K562 (cell line): Measurements from ENCODE around the gene SESN3. TPM values are rescaled to one million over a fixed set of nuclear protein-coding genes. Genes with fewer than 3 reads are reported as not detected.

ENCODE experiments used
- ATAC-seq: fragments of 200-7000 bp; cut with Tn5 transposase; 3 replicates; pipeline ENCODE4 v1.9.1; 2020; ENCODE audit warnings: moderate library complexity
- BruUV-seq: library from RNA; stranded (reverse); fragments of 400-500 nt; replicated peaks from 2 replicates; lab custom pipeline; 2021; lab: Mats Ljungman, UMichigan
- CTCF ChIA-PET: fragments of 300-600 bp; formaldehyde crosslinking; extraction: SDS; loops from one replicate; lab custom pipeline; 2021; ENCODE audit warnings: low intra/inter-chr PET ratio; lab: Yijun Ruan, JAX
- POLR2A ChIA-PET: fragments of 300-600, 350-650 bp; sonication (Branson Sonifier 250); formaldehyde crosslinking; extraction: SDS; loops from one replicate; lab custom pipeline; 2021; ENCODE audit warnings: antibody characterized with exemption, inconsistent platforms; lab: Yijun Ruan, JAX
- DNase-seq, 4 experiments: peaks; one replicate each; pipeline versions ENCODE4 v3.0.0 to v3.0.0-alpha.2; 2011 to 2018; ENCODE audit warnings: low spot score in 3 of 4, mixed read lengths in 3 of 4; ENCODE audit errors: extremely low read depth in 1 of 4
- FAIRE-seq: peaks from 2 replicates; lab custom pipeline; 2011; peaks lifted over from hg19 to GRCh38; lab: Jason Lieb, UNC
- H2AFZ ChIP-seq: 2 replicates; pipeline ENCODE4 v1.6.0; 2011; ENCODE audit warnings: low read depth, low read length, control low read depth, inconsistent platforms
- H3K27ac ChIP-seq: fragments of 200-600 bp; 3 replicates; pipeline ENCODE4 v1.8.0; 2011; ENCODE audit warnings: low read depth, mild to moderate bottlenecking, control low read depth, inconsistent platforms, low read length, moderate library complexity, mixed read lengths; ENCODE audit errors: extremely low read depth
- H3K27me3 ChIP-seq, 2 experiments: fragments of 300-600 bp in 1 of 2; 2 replicates in 1 of 2; 3 replicates in 1 of 2; pipeline versions ENCODE4 v1.6.0 to v1.8.0; 2011; ENCODE audit warnings: inconsistent platforms in 2 of 2, low read length in 2 of 2, mild to moderate bottlenecking in 1 of 2, mixed read lengths in 1 of 2, moderate library complexity in 1 of 2; ENCODE audit not compliant: control insufficient read depth in 2 of 2, insufficient read depth in 2 of 2
- H3K36me3 ChIP-seq: fragments of 300-600 bp; 3 replicates; pipeline ENCODE4 v1.8.0; 2011; ENCODE audit warnings: mild to moderate bottlenecking, low read length, inconsistent platforms; ENCODE audit not compliant: control insufficient read depth, insufficient read depth
- H3K4me1 ChIP-seq, 2 experiments: fragments of 200-600 bp in 1 of 2; replicated peaks in 1 of 2; 2 replicates in 1 of 2; 3 replicates in 1 of 2; pipeline versions ENCODE4 v1.5.1 to v1.8.0; 2011; ENCODE audit warnings: inconsistent platforms in 2 of 2, low read length in 2 of 2, mild to moderate bottlenecking in 1 of 2, mixed read lengths in 1 of 2, moderate library complexity in 1 of 2; ENCODE audit not compliant: control insufficient read depth in 2 of 2, insufficient read depth in 2 of 2
- H3K4me2 ChIP-seq: 2 replicates; pipeline ENCODE4 v1.6.1; 2011; ENCODE audit warnings: low read length, control low read depth, inconsistent platforms, mixed read lengths; ENCODE audit not compliant: insufficient read depth
- H3K4me3 ChIP-seq: fragments of 200-600 bp; sonication (generic), shearing (Covaris generic); 2 replicates; pipeline ENCODE4 v1.5.1; 2016; ENCODE audit warnings: control low read depth, inconsistent platforms
- H3K79me2 ChIP-seq: fragments of 200-600 bp; 3 replicates; pipeline ENCODE4 v1.8.0; 2011; ENCODE audit warnings: low read length, inconsistent platforms; ENCODE audit not compliant: control insufficient read depth, insufficient read depth
- H3K9ac ChIP-seq, 2 experiments: 2 replicates each; pipeline versions ENCODE4 v1.6.0 to v1.6.1; 2011; ENCODE audit warnings: low read depth in 2 of 2, low read length in 2 of 2, control low read depth in 1 of 2, inconsistent platforms in 1 of 2, mild to moderate bottlenecking in 1 of 2, mixed read lengths in 1 of 2; ENCODE audit not compliant: insufficient read depth in 1 of 2
- H3K9me1 ChIP-seq: one replicate; pipeline ENCODE4 v1.6.0; 2011; ENCODE audit warnings: inconsistent platforms, mild to moderate bottlenecking, low read length, moderate library complexity; ENCODE audit not compliant: control insufficient read depth, insufficient read depth
- H3K9me3 ChIP-seq: replicated peaks from 2 replicates; pipeline ENCODE4 v1.5.1; 2011; ENCODE audit warnings: low read depth, low read length, inconsistent platforms; ENCODE audit not compliant: control insufficient read depth, insufficient read depth
- H4K20me1 ChIP-seq: replicated peaks from 2 replicates; pipeline ENCODE4 v1.6.1; 2011; ENCODE audit warnings: low read length, inconsistent platforms, mixed read lengths; ENCODE audit not compliant: control insufficient read depth, insufficient read depth
- LCOR ChIP-seq: sonication (generic); formaldehyde crosslinking; IDR thresholded peaks from 2 replicates; pipeline ENCODE4 v1.8.0; 2022; ENCODE audit warnings: mild to moderate bottlenecking, missing genetic modification reagents
- MAFF ChIP-seq: IDR thresholded peaks from 2 replicates; pipeline ENCODE4 v1.6.1; 2012; ENCODE audit warnings: low read length, improper control_type of control experiment
- PHB ChIP-seq: fragments of 250-450 bp; sonication (Bioruptor Pico); IDR thresholded peaks from 2 replicates; pipeline ENCODE4 v1.5.0; 2021
- PRMT5 ChIP-seq: sonication (generic); formaldehyde crosslinking; IDR thresholded peaks from 2 replicates; pipeline ENCODE4 v1.5.0; 2020; ENCODE audit warnings: missing genetic modification reagents
- RAD21 ChIP-seq, 2 experiments: fragments of 250-450 bp in 1 of 2; fragments of 450-650 bp in 1 of 2; sonication (Bioruptor Pico) in 1 of 2; formaldehyde crosslinking in 1 of 2; IDR thresholded peaks in 1 of 2; conservative IDR thresholded peaks in 1 of 2; 2 replicates each; pipeline versions ENCODE4 v1.4.0 to v1.8.0; 2020 to 2022; ENCODE audit warnings: mild to moderate bottlenecking in 2 of 2, moderate library complexity in 1 of 2
- ZNF282 ChIP-seq: sonication (generic); formaldehyde crosslinking; IDR thresholded peaks from 2 replicates; pipeline ENCODE4 v1.8.1; 2023; ENCODE audit warnings: missing genetic modification reagents
- WGBS: fragments of 100-300 bp; shearing (Covaris generic); methylation state at CpG from one replicate; pipeline ENCODE4 v1.1.6; 2016; ENCODE audit warnings: low coverage, mixed read lengths; ENCODE audit not compliant: insufficient coverage; ENCODE audit errors: missing lambda C conversion rate; 5-methylcytosine and 5-hydroxymethylcytosine counted together
- in situ Hi-C: fragments of 300-500 bp; cut with MboI; formaldehyde crosslinking; loops from 4 replicates; pipeline ENCODE4 v1.15.0; 2018; ENCODE audit warnings: inconsistent platforms, mixed read lengths
- intact Hi-C: fragments of 100-400 bp; cut with micrococcal nuclease; formaldehyde crosslinking; loops from 2 replicates; pipeline ENCODE4 v1.14.2; 2022
- polyA plus RNA-seq, 8 experiments: library from polyadenylated mRNA; depleted of rRNA in 4 of 8; stranded (reverse) in 5 of 8; unstranded in 3 of 8; fragments of >200 nt; fragmentation: Nextera tagmentation in 2 of 8; fragmentation: Illumina TruSeq in 1 of 8; extraction: Ambion mirVana in 2 of 8; extraction: Trizol in 1 of 8; gene quantifications; 2 replicates each; pipeline versions ENCODE4 v1.2.1 to v1.2.3, GENCODE V29; 2011 to 2014; ENCODE audit warnings: inconsistent platforms in 1 of 8, missing spikeins in 1 of 8
- total RNA-seq, 7 experiments: library from RNA; depleted of rRNA in 6 of 7; stranded (reverse); fragments of >200 nt in 6 of 7; fragmentation: Illumina TruSeq in 2 of 7; extraction: Trizol in 2 of 7; gene quantifications; 2 replicates each; pipeline versions ENCODE4 v1.2.1 to v1.2.3, GENCODE V29; 2011 to 2021; ENCODE audit warnings: low replicate concordance in 1 of 7
- TF ChIP-seq, protein P1 (sequence below): fragments of 250-450 bp; sonication (Bioruptor Pico); IDR thresholded peaks from 2 replicates; pipeline ENCODE4 v1.6.1; 2021; ENCODE audit warnings: mild to moderate bottlenecking
- TF ChIP-seq, protein P2 (sequence below): fragments of 250-450 bp; sonication (Bioruptor Pico); IDR thresholded peaks from 2 replicates; pipeline ENCODE4 v1.5.0; 2021; ENCODE audit warnings: mild to moderate bottlenecking, moderate library complexity
- TF ChIP-seq, protein P3 (sequence below): sonication (generic); formaldehyde crosslinking; IDR thresholded peaks from 2 replicates; pipeline ENCODE4 v1.8.0; 2022; ENCODE audit warnings: mild to moderate bottlenecking, missing genetic modification reagents

Gene SESN3
- total and polyA plus RNA-seq, 9 of the 15 experiments (the other 6 are each of a cell fraction or from before 2014, with no cell fraction given) = 0.44 to 2.6 (median 1.5) TPM

DNA sequence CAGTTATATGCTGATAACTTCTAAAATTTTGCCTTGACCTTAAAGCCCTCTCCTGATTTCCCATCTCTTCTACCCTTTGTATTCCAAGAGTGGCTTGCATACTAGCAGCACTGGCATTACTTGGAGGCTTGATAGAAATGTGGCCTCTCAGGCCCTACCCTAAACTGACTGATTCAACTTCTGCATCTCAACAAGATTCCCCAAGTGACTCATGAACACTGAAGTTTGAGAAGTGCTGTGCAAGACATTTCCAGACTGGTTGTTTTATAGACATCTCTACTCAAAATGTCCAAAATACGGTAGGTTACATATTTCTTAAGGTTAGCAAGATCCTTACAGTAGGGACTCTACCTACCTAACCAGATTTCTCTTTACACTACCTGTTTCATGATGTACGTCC lies 48.6 kb downstream of the SESN3 start:
- H3K27me3 ChIP-seq = no peaks in the 10 kb centered on the region; a peak in 1 of 5 replicates
- in situ Hi-C loops = no loop called here
- WGBS = 44% methylated on average over 2 of the region's 2 CpGs
- no peak for FAIRE-seq
- H4K20me1 ChIP-seq = no peaks in the 10 kb centered on the region
- ATAC-seq = no peak
- H3K79me2 ChIP-seq = no peaks in the 10 kb centered on the region
- no TSS peak for BruUV-seq
- H3K4me3 ChIP-seq = no peak overlapping the region
- ChIA-PET CTCF (no interaction called here), POLR2A (no interaction called here)
- H3K9me3 ChIP-seq = no peaks in the 10 kb centered on the region
- no peak overlapping the region for H3K27ac ChIP-seq
- no peaks in the 10 kb centered on the region for H3K9me1 ChIP-seq
- H3K4me1 ChIP-seq = no peaks in the 10 kb centered on the region
- H3K9ac ChIP-seq = no peak overlapping the region
- DNase-seq = no peak
- no peak overlapping the region for H3K4me2 ChIP-seq
- intact Hi-C loops = no loop called here
- no peak overlapping the region for H2AFZ ChIP-seq
- no peaks in the 10 kb centered on the region for H3K36me3 ChIP-seq
- no peak for TF ChIP-seq PHB (CRISPR knock-in tag)
- no peak for TF ChIP-seq ZNF282 (CRISPR knock-in tag)
- no peak for TF ChIP-seq PRMT5
- TF ChIP-seq RAD21 (CRISPR knock-in tag; conservative IDR thresholded peaks at IDR 0.05 in 1 of 2, IDR thresholded peaks at IDR 0.05 in 1 of 2) = no peak
- TF ChIP-seq, protein P1, sequence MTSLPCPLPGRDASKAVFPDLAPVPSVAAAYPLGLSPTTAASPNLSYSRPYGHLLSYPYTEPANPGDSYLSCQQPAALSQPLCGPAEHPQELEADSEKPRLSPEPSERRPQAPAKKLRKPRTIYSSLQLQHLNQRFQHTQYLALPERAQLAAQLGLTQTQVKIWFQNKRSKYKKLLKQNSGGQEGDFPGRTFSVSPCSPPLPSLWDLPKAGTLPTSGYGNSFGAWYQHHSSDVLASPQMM (CRISPR knock-in tag) = no peak
- TF ChIP-seq, protein P2, sequence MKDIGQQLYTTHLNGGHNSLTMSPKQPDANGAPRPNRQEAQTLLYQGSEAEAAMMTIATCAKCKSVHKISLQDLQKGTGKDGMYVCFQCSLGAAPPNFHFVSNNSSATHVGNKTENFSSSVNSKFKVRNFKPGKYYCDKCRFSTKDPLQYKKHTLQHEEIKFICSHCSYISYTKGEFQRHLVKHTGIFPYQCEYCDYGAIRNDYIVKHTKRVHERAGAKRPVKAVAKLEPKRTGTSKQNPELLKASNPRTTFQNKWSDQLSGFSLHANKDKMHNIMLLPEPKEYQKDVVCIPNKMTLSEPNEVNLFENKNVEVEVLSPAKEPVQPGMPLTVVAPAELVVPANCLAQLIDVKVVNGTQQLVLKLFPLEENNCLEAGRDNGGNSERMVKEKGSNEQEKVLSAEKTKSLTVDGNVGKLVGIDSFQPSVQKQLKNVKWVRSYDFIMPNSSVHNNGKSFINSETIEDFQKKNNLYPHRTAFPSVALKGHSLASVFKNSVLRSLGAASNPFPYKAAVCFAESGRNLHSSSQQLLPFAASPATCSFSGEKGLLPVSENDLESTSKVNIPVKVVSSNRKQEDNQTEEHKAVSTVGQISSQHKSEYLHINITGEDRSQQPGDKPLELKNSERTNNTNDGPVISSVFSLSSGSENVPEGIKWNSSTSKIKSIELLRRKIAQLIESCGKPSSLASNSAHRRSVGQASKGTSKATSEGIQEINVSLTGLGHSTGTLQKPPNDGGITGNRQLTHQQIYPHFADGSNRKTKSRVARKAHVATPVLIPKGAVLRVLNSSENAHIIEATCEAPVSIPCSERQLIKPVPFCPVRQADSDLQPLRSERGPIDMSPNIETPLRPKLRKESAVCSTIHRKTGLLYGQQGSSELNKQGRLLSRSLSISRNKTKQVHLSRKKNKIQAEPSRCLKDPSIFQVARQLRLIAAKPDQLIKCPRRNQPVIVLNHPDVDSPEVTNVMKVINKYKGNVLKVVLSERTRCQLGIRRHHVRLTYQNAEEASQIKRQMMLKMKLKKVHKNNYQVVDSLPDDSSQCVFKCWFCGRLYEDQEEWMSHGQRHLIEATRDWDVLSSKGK = no peak
- TF ChIP-seq, protein P3, sequence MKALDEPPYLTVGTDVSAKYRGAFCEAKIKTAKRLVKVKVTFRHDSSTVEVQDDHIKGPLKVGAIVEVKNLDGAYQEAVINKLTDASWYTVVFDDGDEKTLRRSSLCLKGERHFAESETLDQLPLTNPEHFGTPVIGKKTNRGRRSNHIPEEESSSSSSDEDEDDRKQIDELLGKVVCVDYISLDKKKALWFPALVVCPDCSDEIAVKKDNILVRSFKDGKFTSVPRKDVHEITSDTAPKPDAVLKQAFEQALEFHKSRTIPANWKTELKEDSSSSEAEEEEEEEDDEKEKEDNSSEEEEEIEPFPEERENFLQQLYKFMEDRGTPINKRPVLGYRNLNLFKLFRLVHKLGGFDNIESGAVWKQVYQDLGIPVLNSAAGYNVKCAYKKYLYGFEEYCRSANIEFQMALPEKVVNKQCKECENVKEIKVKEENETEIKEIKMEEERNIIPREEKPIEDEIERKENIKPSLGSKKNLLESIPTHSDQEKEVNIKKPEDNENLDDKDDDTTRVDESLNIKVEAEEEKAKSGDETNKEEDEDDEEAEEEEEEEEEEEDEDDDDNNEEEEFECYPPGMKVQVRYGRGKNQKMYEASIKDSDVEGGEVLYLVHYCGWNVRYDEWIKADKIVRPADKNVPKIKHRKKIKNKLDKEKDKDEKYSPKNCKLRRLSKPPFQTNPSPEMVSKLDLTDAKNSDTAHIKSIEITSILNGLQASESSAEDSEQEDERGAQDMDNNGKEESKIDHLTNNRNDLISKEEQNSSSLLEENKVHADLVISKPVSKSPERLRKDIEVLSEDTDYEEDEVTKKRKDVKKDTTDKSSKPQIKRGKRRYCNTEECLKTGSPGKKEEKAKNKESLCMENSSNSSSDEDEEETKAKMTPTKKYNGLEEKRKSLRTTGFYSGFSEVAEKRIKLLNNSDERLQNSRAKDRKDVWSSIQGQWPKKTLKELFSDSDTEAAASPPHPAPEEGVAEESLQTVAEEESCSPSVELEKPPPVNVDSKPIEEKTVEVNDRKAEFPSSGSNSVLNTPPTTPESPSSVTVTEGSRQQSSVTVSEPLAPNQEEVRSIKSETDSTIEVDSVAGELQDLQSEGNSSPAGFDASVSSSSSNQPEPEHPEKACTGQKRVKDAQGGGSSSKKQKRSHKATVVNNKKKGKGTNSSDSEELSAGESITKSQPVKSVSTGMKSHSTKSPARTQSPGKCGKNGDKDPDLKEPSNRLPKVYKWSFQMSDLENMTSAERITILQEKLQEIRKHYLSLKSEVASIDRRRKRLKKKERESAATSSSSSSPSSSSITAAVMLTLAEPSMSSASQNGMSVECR = no peak
- TF ChIP-seq MAFF = no peak
- no peak for TF ChIP-seq LCOR (CRISPR knock-in tag)
